NCI-H82 treated with DMSO at 0.1 percent for 48 hours (cell line): Measurements from ENCODE around the gene HEMK1.

ENCODE experiments used
- DNase-seq: peaks from one replicate; lab custom pipeline; 2025; ENCODE audit not compliant: unreplicated experiment; lab: John Stamatoyannopoulos, UW

HEMK1 gene

DNA sequence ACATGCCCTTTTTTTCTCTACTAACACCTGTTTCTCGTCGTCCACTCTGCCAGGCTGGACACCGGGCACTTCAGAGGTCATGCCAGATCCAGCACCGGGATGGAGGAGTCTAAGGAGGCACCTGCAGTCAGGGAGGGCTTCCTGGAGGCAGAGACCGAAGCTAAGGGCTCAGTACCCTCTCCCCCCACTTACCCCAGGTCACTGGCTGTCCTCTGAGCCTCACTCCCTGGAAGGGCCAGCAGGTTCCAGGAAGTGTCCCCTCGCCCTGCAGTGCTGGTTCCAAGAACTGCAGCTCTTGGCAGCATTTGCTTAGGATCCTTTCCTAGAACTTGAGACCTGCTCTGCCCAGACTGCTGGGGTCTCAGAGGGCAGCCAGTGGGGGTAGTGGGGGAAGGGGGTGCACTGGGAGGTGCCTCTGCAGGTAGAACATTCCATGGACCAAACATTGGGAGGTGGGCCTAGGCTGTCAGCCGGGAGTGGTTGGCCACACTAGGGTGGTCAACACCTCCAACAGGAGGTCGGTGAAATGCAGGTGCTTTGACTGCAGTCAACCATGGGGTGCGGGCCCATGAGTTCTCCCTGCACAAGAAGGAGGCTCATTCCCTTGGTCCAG, 30.9 kb downstream of the HEMK1 start:
- no peak for DNase-seq

- no peak for DNase-seq
These were observed 31.7 kb downstream of the HEMK1 start for GRCh38 chr3:50600841-50601591.

DNA sequence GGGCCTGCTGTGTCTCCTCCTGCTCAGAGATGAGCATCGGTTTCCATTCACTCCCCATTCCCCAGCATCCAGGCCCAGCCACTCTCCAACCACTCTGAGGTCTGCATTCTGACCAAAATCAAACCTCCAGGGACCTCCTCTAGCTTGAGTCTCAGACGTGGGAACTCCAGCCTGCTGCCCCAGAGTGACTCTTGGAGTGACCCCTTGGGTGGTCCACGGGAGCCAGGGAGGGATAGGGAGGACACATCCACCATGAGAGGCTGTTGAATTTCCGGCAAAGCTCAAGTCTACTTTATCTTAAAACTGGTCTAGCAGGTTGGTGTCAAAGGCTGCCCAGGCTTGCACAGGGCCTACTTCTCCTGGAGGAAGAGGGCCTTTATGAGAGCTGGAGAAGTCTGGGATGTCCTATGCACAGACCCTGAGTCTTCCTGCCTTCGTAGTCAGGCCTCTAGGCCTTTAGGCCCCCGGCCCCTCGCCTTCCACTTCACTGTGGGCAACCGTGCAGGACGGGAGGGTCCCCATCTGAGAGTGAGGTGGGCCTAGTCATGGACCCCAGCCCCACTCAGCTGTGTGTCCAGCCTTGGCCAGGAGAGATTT, 33.4 kb downstream of the HEMK1 start:
- DNase-seq: no peak

DNA sequence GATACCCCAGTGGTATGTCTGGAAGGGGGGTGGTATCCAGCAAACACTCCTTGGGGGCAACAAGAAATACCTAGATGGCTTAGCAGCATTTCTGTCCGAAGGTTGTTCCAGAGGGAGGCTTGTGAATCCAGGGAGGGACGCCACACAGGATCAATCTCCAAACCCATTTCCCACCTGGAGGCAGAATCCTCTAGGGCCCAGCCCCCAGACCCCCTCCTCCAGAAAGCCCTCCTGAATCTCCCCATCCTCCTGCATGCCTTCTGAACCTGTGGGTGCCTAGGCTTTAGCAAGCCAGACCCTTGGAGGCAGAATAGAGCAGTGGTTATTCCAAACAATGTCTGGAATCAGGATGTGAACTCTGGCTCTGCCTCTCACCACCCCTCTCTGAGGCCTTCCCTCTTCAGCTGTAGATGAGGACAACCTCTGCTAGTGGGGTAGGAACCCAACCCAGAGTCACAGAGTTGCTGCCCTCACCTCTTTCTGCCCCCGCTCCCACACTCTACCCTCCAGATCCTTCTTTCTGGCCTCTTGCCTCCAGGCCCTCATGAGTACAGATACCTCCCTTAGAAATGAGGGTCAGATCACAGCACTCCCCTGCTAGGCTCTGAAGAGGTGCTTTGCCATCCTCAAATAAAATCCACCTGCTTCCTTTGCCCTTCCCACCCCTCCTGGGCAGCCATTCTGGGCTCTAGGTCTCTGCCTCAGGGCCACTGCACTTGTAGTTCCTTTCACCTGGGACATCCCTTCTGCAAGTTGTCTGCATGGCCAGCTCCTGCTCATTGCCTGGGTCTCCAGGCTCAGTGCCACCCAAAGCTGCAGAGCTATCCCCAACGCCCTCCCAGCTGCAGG, 34.2 kb downstream of the HEMK1 start:
- DNase-seq: no peak

DNA sequence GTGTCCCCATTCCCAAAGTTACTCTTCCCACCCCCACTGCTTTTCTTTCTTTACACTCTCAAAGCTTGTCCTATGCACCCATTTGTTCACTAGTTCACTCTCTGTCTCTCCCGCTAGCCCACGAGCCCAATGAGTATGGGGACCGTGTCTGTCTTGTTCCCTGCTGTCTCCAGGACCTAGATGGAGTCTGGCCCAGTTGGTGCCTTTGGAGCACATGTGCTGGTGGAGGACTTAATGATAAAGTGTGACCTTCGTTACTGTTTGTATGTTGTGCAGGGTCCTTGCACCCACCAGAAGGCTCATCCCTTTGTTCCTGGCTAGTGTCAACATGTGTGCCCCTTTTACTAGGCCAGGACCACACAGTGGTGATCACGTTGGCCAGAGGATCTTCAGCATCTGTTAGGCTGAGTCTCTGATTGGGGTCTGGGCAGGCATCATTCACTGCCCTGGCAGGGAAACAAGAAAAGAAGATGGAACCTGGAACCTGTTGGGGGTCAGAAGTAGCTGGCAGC, 34.8 kb downstream of the HEMK1 start:
- no peak for DNase-seq

- no peak for DNase-seq
These were observed 35.6 kb downstream of the HEMK1 start for GRCh38 chr3:50604628-50605588.

- DNase-seq: no peak
These were observed 36.6 kb downstream of the HEMK1 start for GRCh38 chr3:50605901-50606326.

DNA sequence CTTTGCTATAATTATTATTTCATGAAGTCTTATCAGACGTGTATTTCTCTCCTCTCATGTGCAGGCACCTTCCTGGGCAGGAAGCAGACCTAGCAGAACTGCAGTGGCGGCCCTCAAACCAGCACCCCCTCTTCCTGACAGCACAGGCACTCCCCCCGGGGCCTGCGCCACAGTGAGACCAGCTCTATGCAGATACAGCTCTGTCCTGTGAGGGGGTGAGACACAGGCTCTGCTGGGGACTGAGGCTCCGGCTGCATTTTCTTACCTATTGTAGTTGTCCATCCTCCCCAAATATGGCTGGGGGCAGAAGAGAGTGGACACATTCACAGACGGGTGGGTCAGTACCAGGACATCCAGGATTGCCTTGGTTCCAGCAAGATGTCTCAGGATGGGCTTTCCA, 37.3 kb downstream of the HEMK1 start:
- no peak for DNase-seq

DNA sequence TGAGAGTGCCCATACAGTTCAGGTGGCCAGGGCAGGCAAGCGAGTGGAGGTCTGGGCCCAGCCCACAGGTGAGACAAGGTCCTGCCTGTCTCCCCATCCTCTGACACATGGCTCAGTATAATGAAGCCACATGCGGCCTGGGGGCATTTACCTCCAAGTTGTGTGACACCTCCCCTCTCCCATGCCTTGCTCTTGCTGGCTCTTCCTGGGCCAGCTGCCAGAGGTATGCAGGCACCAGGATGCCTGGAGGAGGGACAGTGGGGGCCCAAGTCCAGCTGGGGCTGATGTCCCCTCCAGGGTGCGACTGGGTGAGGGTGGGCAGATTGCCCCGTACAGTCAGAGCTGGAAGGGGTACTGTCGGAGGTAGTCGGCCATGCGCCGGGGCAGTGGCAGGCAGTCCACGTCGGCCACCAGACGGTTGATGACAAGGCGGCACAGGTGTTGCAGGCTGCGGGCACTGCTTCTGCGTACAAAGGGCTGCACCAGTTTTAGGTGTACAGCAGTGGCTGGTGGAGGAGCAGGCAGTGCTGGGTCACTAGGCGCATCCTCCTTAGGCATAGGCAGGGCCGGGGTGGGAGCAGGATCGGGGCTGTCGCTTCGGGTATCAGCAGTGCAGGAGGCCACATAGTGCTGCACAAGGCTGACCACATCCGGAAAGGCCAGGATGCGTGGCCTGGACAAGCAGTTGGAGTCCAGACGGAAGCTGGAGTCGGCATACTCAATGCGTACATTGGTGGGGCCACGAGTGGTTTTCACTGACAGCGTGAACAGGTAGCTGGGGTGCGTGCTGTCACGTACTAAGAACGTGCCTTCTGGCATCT, 38.2 kb downstream of the HEMK1 start:
- no peak for DNase-seq

DNA sequence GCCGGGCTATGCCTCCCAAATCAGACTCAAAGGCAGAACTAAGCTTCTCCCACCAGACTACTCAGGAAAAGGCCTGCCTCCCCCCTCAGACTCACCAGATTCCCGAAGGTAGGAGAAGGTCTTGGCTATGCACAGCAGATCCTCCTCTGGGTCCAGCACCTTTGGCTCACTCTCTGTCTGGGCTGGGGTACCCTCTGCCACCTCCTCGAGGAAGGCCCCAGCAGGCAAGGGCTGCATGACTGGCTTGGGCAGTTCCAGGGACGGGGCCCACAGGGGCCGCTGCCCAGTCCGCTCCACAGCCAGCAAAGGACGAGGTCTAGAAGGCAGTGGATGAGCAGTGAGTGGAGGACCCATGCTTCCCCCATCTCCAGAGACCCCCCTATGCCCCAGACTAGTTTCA, 39.0 kb downstream of the HEMK1 start:
- DNase-seq: no peak

DNA sequence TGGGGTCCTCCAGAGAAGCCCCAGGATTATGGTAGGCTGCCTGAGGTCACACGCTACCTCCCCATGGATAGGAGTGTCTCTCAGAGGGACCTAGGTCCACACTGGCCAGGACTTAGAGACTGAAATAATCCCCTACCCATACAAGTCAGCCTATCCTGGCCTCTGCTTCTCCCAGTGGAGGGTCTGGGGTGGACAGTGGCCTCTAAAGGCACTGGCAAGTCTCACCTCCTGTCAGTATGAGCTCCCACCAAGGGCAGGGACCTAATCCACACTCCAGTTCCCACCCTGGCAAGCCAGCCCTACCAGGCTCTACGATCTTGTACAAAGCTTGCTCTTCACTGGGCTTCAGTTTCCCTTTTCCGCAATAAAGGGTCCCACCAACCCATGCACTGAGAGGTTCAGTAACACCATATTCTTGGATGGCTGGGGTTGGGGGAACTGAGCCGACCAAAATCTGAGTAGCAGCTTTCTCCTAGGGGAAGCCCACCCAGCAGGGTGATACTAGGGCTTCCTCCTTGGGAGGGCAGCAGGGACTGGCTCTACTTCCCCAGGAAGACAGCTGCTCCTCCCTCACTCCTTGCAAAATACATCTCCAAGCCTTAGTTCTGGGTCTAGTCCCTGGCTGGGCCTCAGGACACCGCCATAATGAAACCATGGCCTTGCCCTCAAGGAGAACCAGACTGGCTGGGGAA, 39.9 kb downstream of the HEMK1 start:
- DNase-seq: no peak

- no peak for DNase-seq
These were observed 40.4 kb downstream of the HEMK1 start for GRCh38 chr3:50609763-50610085.

- DNase-seq: no peak
These were observed 41.1 kb downstream of the HEMK1 start for GRCh38 chr3:50610181-50610971.

DNA sequence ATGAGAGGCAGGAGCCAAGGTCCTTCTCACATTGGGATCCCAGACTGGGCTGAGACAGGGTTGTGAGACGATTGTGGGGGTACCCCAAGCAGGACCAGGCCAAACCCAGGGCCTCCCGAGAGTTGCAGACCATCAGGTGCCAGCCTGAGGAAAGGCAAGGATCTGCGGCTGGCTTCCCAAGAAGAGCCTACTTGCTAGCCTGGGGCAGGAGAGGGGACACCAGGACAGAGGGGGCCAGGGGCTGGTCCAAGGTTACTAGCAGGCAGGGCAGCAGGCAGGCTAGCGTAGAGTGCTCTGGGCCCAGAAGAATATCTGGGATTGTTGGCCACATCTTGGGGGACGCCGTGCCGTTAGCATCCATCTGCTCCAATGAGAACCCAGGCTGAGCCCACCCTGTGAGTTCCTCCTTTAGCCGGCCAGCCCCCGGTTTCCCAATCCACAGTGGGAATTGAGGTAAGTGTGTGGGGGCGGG, 41.7 kb downstream of the HEMK1 start:
- no peak for DNase-seq

DNA sequence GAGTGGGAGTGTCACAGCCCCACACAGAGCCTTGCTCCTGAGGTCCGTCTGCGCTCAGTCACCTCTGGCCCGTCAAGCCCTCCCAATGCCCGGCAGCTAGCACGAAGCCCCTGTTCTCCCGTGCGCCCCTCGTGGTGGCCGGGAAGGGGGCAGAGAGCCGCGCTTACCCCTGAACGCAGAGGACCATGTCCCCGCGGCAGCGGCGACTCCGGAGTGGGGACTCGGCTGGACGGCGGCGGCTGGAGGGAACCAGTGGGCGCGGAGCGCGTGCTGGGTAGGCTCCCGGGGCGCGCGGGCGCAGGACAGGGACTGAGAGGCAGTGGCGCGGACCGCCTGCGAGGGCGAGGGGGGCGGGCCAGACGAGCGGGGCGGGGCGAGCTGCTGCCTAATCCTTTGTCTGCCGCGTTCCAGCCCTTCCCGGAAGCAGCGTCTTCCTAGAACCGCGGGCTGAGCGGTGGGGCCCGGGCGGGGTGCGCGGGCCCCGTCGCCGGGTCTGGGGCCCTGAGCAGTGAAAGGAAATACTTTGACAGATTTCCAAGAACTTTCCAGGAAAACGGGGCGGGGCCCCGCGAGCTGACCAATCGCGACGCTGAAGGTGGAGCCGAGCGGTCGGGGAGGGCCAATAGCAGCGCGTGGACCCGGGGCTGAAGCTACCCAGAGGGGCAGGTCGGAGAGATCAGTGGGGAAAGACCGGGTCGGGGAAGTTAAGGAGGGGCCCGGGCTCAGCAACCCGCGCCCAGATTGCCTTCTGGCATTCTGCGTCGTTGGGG, 42.3 kb downstream of the HEMK1 start, which contains the start of gene CISH:
Gene CISH (minus strand): TSS at position 311 of the 770 bp plus-strand sequence. CDS start 124 bp downstream, at position 187.
- DNase-seq: peak; percentile 88

- DNase-seq: no peak
These were observed 43.0 kb downstream of the HEMK1 start for GRCh38 chr3:50612234-50612882.
